HG03060 (cell line): Measurements from ENCODE around the gene CAMK2G.
"Not testable (repeated sequence)": the region's sequence is repeated elsewhere in the genome, so short reads cannot be mapped to it uniquely, and the experiment has no call there.

ENCODE experiments used
- ATAC-seq: cut with Tn5 transposase; IDR thresholded peaks from one replicate; pipeline ENCODE4 v1.9.1; 2021; ENCODE audit warnings: low read depth, moderate number of reproducible peaks; ENCODE audit not compliant: unreplicated experiment

CAMK2G gene

DNA sequence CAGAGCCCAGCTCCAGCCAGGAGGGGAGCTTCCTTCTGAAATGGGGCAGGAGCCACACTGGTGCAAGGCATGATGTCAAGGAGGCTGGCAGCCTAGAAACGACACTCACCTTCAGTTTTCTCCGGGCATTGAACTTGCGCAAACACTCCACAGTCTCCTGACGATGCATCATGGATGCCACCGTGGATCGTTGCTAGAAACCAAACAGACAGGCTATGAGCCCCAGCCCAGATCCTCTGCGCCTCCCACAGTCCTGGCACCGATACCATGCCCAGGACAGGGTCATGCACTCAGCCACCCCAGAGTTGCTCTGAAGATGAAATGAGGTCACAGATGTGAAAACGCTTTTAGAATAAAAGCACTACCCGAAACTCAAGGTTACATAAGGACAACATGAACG lies 32.0 kb downstream of the CAMK2G start:
- no peak for ATAC-seq

DNA sequence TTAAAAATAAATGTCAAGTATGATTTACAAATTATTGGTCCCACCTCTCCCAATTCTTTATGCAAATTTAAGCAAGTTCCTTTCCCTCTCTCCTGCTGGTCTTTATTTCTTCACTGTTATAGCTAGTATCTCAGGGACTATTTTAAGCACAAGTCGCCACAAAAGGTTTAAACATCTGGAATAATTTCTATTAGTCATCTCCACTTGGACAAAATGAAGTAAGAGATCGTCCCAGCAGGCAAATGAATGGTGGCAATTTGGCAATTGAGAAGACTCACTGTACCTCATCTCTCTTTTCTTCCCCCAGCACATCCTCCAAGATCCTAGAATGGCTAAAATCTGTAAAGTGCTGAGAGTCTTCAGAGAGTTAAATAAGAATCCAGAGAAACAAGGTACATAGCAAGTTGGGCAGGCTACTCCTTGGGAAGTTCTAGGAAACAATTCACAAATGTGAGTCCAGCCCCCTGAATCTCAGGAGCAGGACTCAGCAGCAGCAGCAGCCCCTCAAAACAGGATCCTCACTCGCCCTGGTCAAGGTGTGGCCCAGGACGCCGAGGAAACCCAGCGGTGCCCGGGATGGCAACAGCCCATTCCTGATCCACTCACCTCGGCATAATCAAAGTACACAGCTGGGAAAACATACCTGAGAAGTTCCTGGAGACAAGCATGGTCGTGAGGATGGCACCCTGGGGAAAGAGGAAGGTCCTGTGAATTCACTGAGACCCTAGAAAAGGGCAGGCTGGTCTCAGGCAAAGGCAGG lies 32.6 kb downstream of the CAMK2G start:
- no peak for ATAC-seq

DNA sequence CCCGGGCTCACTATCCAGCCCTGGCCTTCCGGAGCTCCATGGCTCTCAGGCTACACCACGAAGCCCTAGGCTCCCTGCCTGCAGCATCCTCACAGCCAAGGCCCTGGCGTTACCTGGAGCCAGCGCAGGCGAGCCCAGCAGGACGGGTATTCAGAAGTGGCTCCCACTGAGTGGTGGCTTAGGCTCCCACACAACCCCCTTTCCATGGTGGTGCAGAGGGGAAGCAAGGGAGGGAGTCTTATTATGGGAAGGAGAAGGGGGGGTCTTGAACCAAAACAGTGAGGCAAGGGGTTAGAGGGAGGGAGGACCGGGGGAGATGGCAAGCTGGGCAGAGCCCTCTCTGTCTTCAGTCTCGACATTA lies 33.3 kb downstream of the CAMK2G start:
- no peak for ATAC-seq

DNA sequence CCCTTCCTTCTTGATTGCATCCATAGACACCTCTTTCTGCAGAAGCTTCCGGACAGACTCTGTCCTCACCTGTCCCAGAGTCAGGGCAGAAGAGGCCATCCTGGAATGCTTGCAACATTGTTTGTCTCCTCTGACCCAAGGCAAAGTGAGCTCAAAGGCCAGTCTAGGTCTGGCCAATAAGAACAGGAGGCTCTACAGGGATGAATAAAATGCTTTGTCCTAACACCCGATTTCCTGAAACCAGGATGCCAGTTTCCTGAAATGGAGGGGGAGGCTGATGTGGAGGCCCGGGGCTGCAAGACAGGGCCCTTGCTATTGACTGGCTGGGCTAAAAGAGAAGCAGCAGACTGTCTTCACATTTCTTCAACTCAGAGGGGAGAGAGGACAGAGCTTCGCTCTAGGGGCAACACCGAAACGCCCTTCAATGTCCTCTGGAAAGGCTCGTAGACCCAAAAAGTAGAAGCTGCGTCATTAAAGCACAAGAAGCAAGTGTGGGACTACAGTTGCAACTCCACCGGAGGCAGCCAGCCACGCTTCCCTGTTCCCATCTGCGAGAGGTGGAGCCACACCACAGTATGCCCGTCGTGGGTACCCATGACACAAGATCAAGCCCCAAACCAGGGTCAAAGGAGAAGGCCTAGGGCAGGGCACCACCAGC lies 33.8 kb downstream of the CAMK2G start:
- no peak for ATAC-seq

DNA sequence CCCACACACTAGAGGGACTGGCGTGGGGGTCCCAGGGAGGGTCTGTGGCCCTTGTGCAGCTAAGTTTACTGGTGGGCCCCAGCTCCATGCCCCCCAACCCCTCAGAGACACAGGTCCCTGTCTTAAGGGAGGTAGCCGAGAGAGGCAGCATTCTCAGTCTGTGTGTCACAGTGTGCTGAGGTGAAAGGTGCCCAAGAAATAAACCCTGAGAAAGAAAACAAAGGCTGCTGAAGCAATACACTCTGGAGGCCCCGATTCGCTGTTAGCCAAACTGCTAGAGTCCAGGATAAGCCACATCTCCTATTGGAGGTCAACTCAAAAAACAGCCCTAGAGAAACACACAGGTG lies 34.3 kb downstream of the CAMK2G start:
- no peak for ATAC-seq

DNA sequence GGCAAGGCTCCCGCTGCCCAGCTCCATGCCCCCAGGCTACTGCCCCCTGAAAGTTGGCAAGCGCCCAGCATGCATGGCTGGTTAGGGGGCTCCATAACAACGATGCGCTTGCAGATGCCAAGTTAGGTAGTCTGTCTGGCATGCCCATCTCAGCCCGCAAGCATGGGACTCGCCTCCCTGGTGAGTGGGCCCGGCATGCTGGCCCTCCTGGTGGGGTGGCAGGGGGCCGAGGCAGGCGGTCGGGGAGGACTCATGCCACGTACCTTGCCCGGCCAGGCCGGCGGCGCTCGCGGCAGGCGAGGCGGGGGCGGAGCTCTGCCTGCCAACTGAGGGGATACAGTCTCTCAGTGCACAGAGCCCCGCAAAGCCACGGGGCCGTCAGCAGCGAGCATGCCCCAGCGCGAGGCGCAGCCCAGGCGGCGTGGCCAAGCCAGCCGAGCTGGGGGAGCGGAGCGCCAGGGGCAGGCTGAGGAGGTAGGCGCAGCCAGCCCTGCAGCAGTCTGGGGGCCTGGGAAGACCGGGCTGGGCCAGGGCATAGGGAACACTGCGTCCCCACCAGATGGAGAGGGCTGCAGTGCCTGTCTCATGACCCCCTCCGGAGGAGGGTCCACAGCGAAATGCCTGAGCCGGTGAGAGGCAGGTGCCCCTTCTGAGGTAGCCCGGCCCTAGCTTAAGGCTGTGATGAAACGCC lies 34.9 kb downstream of the CAMK2G start:
- no peak for ATAC-seq

DNA sequence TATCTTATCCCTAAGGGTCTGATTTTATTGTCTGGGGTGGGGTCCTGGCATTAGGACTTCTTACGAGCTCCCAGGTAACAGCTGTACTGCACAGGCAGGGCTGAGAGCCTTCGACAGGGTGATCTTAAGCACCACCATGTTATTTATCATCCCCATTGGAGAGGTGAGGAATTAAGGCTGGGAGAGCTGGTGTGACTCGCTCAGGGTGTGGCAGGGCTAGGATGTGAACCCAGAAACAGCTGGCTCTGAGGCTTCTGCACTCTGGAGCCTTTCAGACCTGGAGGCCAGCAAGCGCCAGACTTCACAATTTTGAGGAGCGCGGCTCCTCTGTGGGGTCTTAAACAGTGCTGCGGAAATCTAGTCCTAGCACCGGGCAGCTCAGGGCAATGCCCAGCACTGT lies 35.5 kb downstream of the CAMK2G start:
- no peak for ATAC-seq

DNA sequence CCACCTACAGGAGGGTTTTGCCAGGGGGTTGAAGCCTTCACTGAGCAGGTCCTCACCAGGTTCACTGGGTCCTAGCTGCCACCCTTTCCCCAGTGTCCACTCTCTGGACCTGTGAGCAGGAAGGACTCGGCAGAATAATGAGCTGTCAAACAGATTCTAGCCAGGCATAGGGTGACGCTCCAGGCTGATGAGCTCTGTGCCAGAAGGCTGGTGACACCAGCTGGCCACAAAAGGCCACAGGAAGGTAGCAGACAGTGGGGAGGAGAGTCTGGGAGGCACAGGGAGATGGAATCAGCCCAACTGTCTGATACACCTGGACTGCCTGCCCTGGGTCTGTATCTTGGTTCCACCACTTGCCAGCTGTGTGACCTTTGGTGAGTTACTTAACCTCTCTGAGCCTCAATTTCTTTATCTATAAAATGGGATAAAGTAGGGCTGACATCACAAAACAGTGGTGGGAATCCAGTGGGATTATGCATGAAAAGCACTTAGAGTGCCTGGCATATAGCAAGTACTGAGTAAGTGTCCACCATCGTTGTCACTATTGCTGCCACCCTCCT lies 36.3 kb downstream of the CAMK2G start:
- no peak for ATAC-seq

DNA sequence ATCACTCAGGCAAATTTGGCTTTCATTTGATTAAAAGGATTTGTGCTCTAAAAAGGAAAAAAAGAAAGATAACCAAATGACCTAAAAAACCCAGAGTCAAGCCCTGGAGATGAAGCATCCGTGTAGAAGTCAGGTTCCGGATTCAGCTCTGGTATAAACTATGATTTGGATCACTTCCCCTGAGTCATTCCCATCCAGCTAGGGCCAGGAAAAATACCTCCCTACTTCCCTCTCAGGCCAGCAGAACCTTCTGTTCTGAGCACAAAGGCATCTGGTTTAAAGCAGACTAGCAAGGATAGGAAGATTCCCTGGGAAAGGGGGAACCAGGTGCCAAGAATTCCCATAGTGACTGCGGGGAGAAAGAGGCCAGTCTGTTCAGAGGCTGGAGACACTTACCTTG lies 37.3 kb downstream of the CAMK2G start:
- no peak for ATAC-seq

DNA sequence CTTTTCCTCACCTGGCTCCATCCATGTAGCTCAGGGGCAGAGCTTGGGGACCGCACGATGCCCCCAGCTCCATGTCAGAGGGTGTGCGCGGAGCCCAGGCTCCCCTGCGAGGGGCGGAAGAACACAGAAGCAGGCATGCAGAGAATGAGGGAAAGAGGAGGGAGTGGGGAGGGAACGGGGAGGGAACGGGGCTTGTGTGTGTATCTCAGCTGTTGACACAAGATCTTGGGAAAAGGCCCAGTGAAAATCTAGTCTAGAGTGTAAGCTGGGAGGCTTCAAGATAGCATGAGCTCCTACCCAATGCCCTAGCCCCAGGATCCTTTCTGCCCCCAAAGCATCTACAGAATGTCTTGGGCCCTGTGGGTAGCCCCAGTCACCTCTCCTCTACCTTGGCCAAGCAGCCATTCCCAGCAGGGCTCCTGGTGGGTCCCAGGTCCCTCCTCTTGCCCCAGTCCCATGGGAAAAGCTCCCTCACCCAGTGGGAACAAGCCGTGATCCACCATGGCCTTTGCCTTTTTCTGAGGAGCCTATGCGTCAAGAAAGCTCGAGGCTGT lies 37.9 kb downstream of the CAMK2G start:
- ATAC-seq: no peak

DNA sequence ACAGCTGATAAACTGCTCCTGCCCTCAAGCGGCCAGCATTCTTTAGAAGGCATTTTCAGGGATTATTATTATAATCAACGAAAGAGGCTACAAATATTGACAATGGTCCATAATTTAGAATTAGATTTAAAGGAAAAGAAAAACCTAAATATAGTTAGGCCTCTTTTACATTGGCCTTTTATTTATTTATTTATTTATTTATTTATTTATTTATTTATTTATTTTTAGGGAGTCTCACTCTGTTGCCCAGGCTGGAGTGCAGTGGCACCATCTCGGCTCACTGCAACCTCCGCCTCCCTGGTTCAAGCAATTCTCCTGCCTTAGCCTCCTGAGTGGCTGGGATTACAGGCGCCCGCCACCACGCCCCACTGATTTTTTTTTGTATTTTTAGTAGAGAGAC lies 45.3 kb downstream of the CAMK2G start:
- not testable (repeated sequence) for ATAC-seq

DNA sequence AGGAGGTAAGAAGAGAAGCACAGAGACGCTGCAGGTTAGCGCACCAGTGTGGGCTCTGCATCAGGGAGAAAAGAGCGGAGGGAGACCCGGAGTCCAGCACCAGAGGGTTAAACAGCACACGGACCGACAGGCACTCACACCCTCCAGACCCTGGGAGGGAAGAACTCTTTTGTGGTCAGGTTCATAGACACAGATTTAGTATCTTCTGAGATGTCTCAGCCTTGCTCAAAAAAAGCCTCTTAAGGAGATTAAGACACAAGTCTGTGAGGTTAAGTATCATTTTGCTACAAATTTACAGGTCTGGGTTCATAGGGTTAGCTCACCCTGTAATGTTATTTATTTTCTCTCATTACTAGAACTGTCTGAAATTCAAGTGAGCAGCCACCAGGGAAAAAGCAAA lies 46.2 kb downstream of the CAMK2G start:
- ATAC-seq: no peak

DNA sequence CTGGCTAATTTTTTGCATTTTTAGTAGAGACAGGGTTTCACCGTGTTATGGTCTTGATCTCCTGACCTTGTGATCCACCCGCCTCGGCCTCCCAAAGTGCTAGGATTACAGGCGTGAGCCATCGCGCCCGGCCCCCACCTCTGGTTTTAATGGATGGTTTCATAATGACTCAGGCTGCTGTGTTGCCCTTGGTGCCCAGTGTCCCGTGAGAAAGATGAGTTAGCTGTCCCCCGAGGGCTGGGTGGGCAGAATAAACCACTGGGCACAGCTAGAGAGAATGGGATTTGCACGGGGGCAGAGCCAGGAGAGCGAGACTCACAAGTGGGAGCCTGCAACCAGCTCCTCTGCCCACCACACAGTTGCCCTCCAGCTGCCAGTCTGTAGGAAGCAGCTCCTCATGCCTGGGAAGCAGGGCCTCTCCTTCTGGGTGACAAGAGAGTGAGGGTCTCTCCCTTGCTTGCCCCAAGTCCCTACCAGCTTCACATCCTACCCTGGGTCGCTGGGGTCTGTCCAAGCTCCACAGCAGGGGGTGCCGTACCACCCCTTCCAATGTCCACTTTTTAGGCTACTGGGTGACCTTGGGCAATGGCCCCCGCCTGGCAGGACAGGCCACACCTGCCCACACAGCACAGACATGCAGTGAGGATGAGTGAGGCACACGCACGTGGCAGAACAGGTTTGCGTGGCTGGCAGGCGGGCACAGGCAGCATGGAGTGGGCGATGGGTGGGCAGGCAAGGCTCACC lies 46.8 kb downstream of the CAMK2G start:
- ATAC-seq: no peak

DNA sequence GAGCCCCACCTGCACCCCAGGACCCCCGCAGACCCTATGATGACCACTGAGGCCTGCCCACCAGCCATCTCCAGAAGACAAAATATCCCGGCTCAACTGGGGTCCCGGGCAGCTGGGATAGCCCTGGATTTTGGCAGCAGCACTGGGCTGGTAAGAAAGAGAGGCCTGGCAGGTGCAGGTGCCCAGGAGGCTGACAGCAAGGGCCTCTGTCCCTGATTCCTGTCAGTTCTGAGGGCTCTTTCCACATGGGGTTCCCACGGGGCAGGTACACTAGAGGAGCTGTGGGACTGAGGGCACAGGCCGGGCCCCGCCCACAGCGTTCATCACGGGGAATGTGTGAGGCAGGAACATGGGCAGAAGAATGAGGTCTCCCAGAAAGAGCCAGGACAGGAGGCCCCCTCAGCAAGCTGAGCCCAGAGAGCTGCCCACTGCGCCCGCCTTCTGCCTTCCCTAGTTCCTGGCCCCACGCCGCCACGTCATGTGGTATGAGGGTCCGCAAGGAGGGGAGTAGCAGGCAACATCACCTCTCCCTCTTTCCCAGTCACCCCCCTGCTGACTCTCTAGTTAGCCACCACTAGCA lies 50.1 kb downstream of the CAMK2G start:
- ATAC-seq: no peak

DNA sequence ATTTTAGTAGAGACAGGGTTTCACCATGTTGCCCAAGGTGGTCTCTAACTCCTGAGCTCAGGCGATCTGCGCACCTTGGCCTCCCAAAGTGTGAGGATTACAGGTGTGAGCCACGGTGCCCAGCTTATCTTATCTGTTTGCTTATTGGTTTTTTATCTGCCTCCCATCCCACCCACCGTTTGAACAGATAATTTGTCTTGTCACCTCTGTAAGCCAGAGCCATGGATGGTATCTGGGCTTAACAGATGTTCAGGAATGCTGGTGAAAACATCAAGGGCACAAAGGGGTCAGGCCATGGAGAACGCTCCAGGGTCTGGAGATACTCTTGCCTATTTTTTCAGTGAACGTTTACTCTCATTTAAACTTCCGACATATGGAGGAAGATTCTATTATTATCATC lies 51.0 kb downstream of the CAMK2G start:
- ATAC-seq: no peak

DNA sequence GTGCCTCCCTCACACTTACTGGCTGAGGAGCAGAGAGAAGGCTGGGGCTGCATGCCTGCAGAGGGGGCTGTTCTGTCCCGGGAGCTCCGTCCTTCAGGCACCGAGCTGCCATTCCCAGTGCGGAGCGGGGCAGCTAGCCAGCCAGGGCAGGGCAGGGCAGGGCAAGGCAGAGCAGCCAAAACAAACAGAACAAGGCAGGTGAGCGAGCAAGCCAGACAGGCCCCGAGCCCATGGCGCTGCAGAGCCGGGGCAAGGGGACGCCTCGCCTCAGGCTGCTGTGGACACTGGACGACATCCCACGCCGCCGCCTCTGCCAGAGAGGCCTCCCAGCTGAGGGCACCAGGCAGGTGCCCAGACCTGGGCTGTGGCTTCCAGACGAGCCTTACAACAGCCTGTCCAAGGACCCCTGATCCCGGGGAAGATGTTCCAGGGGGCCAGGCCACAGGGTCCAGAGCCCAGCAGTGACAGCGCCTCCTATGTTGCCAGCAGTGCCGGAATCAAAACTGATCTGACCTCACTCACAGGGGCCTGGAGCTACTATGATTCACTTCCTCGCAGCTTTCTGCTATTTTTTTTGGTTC lies 54.8 kb downstream of the CAMK2G start:
- ATAC-seq: no peak

DNA sequence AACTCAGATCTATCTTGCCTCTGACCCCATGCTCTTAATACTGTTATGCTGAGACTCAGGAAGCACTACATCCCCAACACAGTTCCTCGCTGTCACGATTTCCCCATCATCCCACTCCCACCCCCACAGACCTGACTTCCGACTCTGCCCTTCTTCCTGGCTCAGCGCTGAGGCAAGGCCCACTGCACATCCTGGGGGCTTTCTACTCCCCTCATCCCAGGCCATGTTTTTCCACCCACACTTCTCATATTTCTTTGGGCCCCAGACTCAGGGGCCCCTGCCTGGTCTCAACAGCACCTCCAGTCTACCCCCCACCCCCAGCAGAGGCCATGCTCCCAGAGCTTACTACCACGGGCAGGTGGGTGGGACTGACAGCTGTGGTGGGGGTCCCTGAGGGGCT lies 55.3 kb downstream of the CAMK2G start:
- no peak for ATAC-seq

DNA sequence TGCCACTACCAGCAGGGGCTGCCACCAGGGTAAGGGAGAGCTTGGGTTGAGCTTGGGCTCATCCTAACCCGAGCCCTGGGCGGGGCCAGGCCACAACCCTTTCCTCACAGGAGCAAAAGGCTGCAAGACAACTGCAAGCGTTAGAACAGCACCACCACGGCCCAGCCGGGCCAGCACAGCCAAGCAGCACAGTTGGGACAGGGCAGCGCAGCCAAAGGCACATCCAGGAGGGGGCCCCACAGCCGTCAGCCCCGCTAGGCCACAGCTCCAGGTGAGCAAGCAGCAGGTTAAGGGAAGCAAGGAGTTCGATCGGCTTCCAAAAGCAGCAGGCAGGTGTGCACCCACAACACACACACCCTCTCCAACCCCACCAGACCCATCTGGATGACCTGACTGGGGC lies 56.0 kb downstream of the CAMK2G start:
- ATAC-seq: no peak

DNA sequence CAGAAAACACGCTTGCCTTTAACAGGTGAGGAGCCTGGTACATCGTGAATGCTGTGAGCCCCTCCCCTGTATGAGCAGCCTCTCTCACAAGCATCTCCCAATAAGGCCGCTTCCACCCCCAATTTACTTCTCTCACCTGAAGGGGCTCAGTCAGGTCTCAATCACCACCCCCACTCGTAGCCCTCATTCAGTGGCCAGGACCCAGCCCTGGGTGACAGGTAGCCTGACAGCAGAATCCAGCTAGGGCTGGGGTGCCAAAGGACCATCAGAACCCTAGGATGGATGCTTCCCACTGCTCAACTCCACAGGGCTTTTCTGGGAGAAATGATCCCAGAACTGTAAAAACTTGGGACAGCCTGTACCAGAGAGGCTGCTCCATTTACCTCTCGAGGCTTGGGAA lies 56.5 kb downstream of the CAMK2G start:
- no peak for ATAC-seq
